Hepatocyte (in vitro differentiated cells): ENCODE data around the gene SOS2. TPM values are rescaled to one million over a fixed set of nuclear protein-coding genes. Genes with fewer than 3 reads are reported as not detected.
"Not testable (repeated sequence)": the region's sequence is repeated elsewhere in the genome, so short reads cannot be mapped to it uniquely, and the experiment has no call there.

Experiments used
- DNase-seq: peaks from one replicate; pipeline ENCODE4 v3.0.0-alpha.2; 2016; ENCODE audit warnings: low spot score
- H2AFZ ChIP-seq: fragments of 200-600 bp; sonication (generic); 2 replicates; pipeline ENCODE4 v1.6.0; 2016; ENCODE audit warnings: antibody characterized with exemption, mild to moderate bottlenecking
- H3K27ac ChIP-seq: fragments of 200-600 bp; sonication (generic); 2 replicates; pipeline ENCODE4 v1.5.1; 2016; ENCODE audit warnings: mild to moderate bottlenecking
- H3K27me3 ChIP-seq: fragments of 200-600 bp; sonication (generic); 2 replicates; pipeline ENCODE4 v1.6.1; 2016
- H3K36me3 ChIP-seq: fragments of 200-600 bp; sonication (generic); replicated peaks from 2 replicates; pipeline ENCODE4 v1.5.1; 2016; ENCODE audit warnings: low read depth; ENCODE audit not compliant: insufficient read depth
- H3K4me1 ChIP-seq: fragments of 200-600 bp; sonication (generic); 2 replicates; pipeline ENCODE4 v1.5.1; 2016; ENCODE audit warnings: mild to moderate bottlenecking, moderate library complexity; ENCODE audit not compliant: insufficient read depth
- H3K4me2 ChIP-seq: fragments of 200-600 bp; sonication (generic); 2 replicates; pipeline ENCODE4 v1.6.0; 2016
- H3K4me3 ChIP-seq: fragments of 200-600 bp; sonication (generic); 2 replicates; pipeline ENCODE4 v1.5.1; 2016; ENCODE audit warnings: mild to moderate bottlenecking
- H3K79me2 ChIP-seq: fragments of 200-600 bp; sonication (generic); 2 replicates; pipeline ENCODE4 v1.6.0; 2017; ENCODE audit warnings: mild to moderate bottlenecking
- H3K9me2 ChIP-seq: fragments of 200-600 bp; sonication (generic); replicated peaks from 2 replicates; pipeline ENCODE4 v1.6.0; 2017; ENCODE audit warnings: mild to moderate bottlenecking; ENCODE audit not compliant: insufficient read depth
- H3K9me3 ChIP-seq: fragments of 200-600 bp; sonication (generic); 2 replicates; pipeline ENCODE4 v1.5.1; 2016; ENCODE audit warnings: low read depth, mild to moderate bottlenecking
- H4K20me1 ChIP-seq: fragments of 200-600 bp; sonication (generic); 2 replicates; pipeline ENCODE4 v1.6.0; 2016; ENCODE audit warnings: mild to moderate bottlenecking; ENCODE audit not compliant: insufficient read depth, poor library complexity, severe bottlenecking
- EZH2 ChIP-seq: fragments of 200-600 bp; sonication (generic); IDR thresholded peaks from 2 replicates; pipeline ENCODE4 v1.6.1; 2016; ENCODE audit warnings: antibody characterized with exemption, mild to moderate bottlenecking, borderline replicate concordance
- EZH2phosphoT487 ChIP-seq: fragments of 200-600 bp; sonication (generic); IDR thresholded peaks from one replicate; pipeline ENCODE4 v1.6.1; 2018; ENCODE audit warnings: antibody characterized with exemption, mild to moderate bottlenecking, low read depth, moderate library complexity; ENCODE audit not compliant: unreplicated experiment, severe bottlenecking
- WGBS: methylation state at CpG from one replicate; pipeline ENCODE4 v1.1.6; 2016; ENCODE audit warnings: low lambda C conversion rate; ENCODE audit errors: missing lambda C conversion rate; 5-methylcytosine and 5-hydroxymethylcytosine counted together
- polyA plus RNA-seq: library from polyadenylated mRNA; unstranded; fragments of >200 nt; fragmentation: Nextera tagmentation; extraction: Ambion mirVana; gene quantifications from 2 replicates; pipeline ENCODE4 v1.2.1, GENCODE V29; 2016
- total RNA-seq: library from RNA; depleted of rRNA; stranded (reverse); fragments of >200 nt; gene quantifications from 2 replicates; pipeline ENCODE4 v1.2.3, GENCODE V29; 2014
- TF ChIP-seq, protein P1 (sequence below): fragments of 200-600 bp; sonication (generic); IDR thresholded peaks from 2 replicates; pipeline ENCODE4 v1.5.1; 2016; ENCODE audit warnings: antibody characterized with exemption, mild to moderate bottlenecking; ENCODE audit not compliant: poor library complexity

The SOS2 gene
- total and polyA plus RNA-seq, 2 experiments from 2014 or later: 12.9 to 28.7 TPM

DNA sequence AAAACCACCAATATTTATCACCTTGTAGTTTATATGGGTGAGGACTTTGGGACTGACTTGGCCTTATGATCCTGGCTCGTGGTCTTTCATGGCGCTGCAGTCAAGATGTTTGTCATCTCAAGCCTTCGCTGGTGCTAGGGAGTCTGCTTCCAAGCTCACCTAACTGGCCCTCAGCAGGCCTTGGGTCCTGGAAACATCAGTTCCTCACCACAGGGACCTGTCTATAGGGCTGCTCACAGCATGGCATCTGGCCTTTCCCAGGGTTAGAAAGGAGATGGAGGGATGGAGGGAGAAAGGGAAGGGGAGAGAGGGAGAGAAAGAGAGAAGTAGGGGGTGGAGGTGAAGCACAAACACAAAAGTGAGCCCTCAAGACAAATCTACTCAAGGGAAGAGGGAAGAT lies 146.7 kb downstream of the SOS2 start:
- no peaks in the 10 kb centered on the region for H3K79me2 ChIP-seq
- H3K27ac ChIP-seq: no peak overlapping the region
- no peak for TF ChIP-seq EZH2
- TF ChIP-seq EZH2phosphoT487: no peak
- H3K4me3 ChIP-seq: no peak overlapping the region
- no peaks in the 10 kb centered on the region for H4K20me1 ChIP-seq
- no peak overlapping the region for H2AFZ ChIP-seq
- no peak for DNase-seq
- H3K4me1 ChIP-seq: no peaks in the 10 kb centered on the region
- H3K36me3 ChIP-seq: no peaks in the 10 kb centered on the region
- H3K9me2 ChIP-seq: no peaks in the 10 kb centered on the region
- H3K9me3 ChIP-seq: no peaks in the 10 kb centered on the region
- H3K4me2 ChIP-seq: no peak overlapping the region
- no peaks in the 10 kb centered on the region for H3K27me3 ChIP-seq
- WGBS: 95% methylated on average over 3 of the region's 3 CpGs

GRCh38 chr14:50083467-50084337 lies 147.7 kb downstream of the SOS2 start:
- Histone ChIP-seq H3K27ac (peak overlapping the region; percentile 73), H3K4me2 (no peak overlapping the region), H3K79me2 (no peaks in the 10 kb centered on the region), H3K9me3 (no peaks in the 10 kb centered on the region), H3K36me3 (no peaks in the 10 kb centered on the region), H2AFZ (no peak overlapping the region), H3K4me1 (no peaks in the 10 kb centered on the region), H3K27me3 (no peaks in the 10 kb centered on the region), H4K20me1 (no peaks in the 10 kb centered on the region), H3K4me3 (no peak overlapping the region), H3K9me2 (no peaks in the 10 kb centered on the region)
- no peak for DNase-seq
- no peak for TF ChIP-seq EZH2
- 90% methylated on average over 16 of the region's 17 CpGs for WGBS

GRCh38 chr14:50082784-50083466 lies 148.5 kb downstream of the SOS2 start:
- Histone ChIP-seq H2AFZ (no peak overlapping the region), H4K20me1 (no peaks in the 10 kb centered on the region), H3K36me3 (no peaks in the 10 kb centered on the region), H3K79me2 (no peaks in the 10 kb centered on the region), H3K4me3 (no peak overlapping the region), H3K4me2 (no peak overlapping the region), H3K4me1 (no peaks in the 10 kb centered on the region), H3K27me3 (no peaks in the 10 kb centered on the region), H3K9me2 (no peaks in the 10 kb centered on the region), H3K9me3 (no peaks in the 10 kb centered on the region), H3K27ac (peak overlapping the region; percentile 73)
- DNase-seq: no peak
- no peak for TF ChIP-seq EZH2phosphoT487
- TF ChIP-seq, protein P1, sequence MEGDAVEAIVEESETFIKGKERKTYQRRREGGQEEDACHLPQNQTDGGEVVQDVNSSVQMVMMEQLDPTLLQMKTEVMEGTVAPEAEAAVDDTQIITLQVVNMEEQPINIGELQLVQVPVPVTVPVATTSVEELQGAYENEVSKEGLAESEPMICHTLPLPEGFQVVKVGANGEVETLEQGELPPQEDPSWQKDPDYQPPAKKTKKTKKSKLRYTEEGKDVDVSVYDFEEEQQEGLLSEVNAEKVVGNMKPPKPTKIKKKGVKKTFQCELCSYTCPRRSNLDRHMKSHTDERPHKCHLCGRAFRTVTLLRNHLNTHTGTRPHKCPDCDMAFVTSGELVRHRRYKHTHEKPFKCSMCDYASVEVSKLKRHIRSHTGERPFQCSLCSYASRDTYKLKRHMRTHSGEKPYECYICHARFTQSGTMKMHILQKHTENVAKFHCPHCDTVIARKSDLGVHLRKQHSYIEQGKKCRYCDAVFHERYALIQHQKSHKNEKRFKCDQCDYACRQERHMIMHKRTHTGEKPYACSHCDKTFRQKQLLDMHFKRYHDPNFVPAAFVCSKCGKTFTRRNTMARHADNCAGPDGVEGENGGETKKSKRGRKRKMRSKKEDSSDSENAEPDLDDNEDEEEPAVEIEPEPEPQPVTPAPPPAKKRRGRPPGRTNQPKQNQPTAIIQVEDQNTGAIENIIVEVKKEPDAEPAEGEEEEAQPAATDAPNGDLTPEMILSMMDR: no peak
- no peak for TF ChIP-seq EZH2
- WGBS: 87% methylated on average over 10 of the region's 10 CpGs

DNA sequence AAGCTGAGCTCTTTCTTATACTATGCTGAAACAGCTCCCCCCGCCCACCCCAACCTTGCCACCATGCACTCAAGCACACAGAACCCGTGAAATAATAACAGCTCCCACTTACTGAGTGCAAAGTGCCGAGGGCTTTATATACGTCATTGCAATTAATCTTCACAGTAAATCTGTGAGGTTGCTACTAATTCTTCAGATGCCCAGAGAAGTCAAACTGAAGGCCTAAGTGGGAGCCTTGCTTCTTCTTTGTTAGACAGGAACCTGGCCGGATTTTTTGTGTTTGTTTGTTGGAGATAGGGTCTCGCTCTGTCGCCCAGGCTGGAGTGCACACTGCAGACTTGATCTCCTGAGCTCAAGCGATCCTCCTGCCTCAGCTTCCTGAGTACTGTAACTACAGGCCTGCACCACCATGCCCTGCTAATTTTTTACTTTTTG lies 149.1 kb downstream of the SOS2 start:
- no peak for DNase-seq
- no peaks in the 10 kb centered on the region for H3K4me1 ChIP-seq
- H3K27me3 ChIP-seq: no peaks in the 10 kb centered on the region
- TF ChIP-seq, protein P1: no peak
- no peak for TF ChIP-seq EZH2phosphoT487
- no peak for TF ChIP-seq EZH2
- peak overlapping the region; percentile 73 for H3K27ac ChIP-seq
- H3K79me2 ChIP-seq: no peaks in the 10 kb centered on the region
- no peak overlapping the region for H3K4me2 ChIP-seq
- no peaks in the 10 kb centered on the region for H3K9me3 ChIP-seq
- no peaks in the 10 kb centered on the region for H3K36me3 ChIP-seq
- H3K9me2 ChIP-seq: no peaks in the 10 kb centered on the region
- 87% methylated on average over 8 of the region's 8 CpGs for WGBS
- no peak overlapping the region for H3K4me3 ChIP-seq
- no peaks in the 10 kb centered on the region for H4K20me1 ChIP-seq
- H2AFZ ChIP-seq: no peak overlapping the region

- H3K79me2 ChIP-seq, H3K9me2 ChIP-seq, H3K9me3 ChIP-seq, H2AFZ ChIP-seq, H3K4me3 ChIP-seq, H3K4me1 ChIP-seq, H3K36me3 ChIP-seq, H3K27me3 ChIP-seq, H3K4me2 ChIP-seq, H3K27ac ChIP-seq, H4K20me1 ChIP-seq, DNase-seq: not testable (repeated sequence)
- WGBS: 100% methylated on average over 1 of the region's 1 CpG
Observed at GRCh38 chr14:50079103-50079502, 152.3 kb downstream of the SOS2 start.

DNA sequence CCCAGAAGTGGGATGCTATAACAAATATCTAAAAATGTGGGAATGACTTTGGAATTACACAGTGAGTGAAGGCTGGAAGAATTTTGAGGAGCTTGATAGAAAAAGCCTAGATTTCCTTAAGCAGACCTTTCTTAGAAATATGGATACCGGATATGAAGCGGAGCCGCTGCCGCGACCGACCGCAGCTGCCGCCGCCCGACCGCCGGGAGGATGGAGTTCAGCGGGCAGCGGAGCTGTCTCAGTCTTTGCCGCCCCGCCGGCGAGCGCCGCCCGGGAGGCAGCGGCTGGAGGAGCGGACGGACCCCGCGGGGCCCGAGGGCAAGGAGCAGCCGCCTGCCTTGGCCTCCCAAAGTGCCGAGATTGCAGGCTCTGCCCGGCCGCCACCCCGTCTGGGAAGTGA lies 157.7 kb downstream of the SOS2 start:
- not testable (repeated sequence) for H3K27me3 ChIP-seq, H3K9me3 ChIP-seq, H3K9me2 ChIP-seq, H2AFZ ChIP-seq, H3K79me2 ChIP-seq, H3K4me2 ChIP-seq, H3K4me1 ChIP-seq, H3K36me3 ChIP-seq, H4K20me1 ChIP-seq, H3K27ac ChIP-seq, H3K4me3 ChIP-seq, DNase-seq
- 97% methylated on average over 19 of the region's 32 CpGs for WGBS
